Memory B cell (primary cell): Measurements from ENCODE around the gene CXCL5.
"Not testable (repeated sequence)": the region's sequence is repeated elsewhere in the genome, so short reads cannot be mapped to it uniquely, and the experiment has no call there.

Experiments
- ATAC-seq: fragments of 150-1000 bp; cut with Tn5 transposase; 2 replicates; pipeline ENCODE4 v1.10.0; 2021; ENCODE audit warnings: low read depth, mild to moderate bottlenecking, moderate library complexity
- DNase-seq, 2 donors: peaks; one replicate each; pipeline ENCODE4 v3.0.0; 2022; ENCODE audit warnings: low spot score in 2 of 2
- H3K27ac Mint-ChIP-seq: one replicate; pipeline ENCODE4 v1.8.0; 2022; ENCODE audit warnings: mild to moderate bottlenecking, moderate library complexity, mixed read lengths
- H3K27me3 Mint-ChIP-seq: one replicate; pipeline ENCODE4 v1.8.0; 2022; ENCODE audit warnings: mixed read lengths
- H3K36me3 Mint-ChIP-seq: one replicate; pipeline ENCODE4 v1.8.0; 2022; ENCODE audit warnings: mild to moderate bottlenecking, mixed read lengths
- H3K4me1 Mint-ChIP-seq: one replicate; pipeline ENCODE4 v1.8.0; 2022; ENCODE audit warnings: mixed read lengths
- H3K4me3 Mint-ChIP-seq: one replicate; pipeline ENCODE4 v1.8.0; 2022; ENCODE audit warnings: mild to moderate bottlenecking, moderate library complexity, mixed read lengths
- H3K9me3 Mint-ChIP-seq: one replicate; pipeline ENCODE4 v1.8.0; 2022; ENCODE audit warnings: mixed read lengths

Gene CXCL5

GRCh38 chr4:74004668-74005067 is 6.2 kb upstream of the CXCL5 start:
- Mint-ChIP-seq H3K9me3 (no peaks in the 10 kb centered on the region), H3K27me3 (no peaks in the 10 kb centered on the region), H3K4me1 (no peaks in the 10 kb centered on the region), H3K4me3 (no peak overlapping the region), H3K27ac (no peak overlapping the region), H3K36me3 (no peaks in the 10 kb centered on the region)
- ATAC-seq, result no peak
- DNase-seq, result no peak

- no peak overlapping the region for H3K27ac Mint-ChIP-seq
- DNase-seq (no peak), ATAC-seq (no peak)
- no peak overlapping the region for H3K4me3 Mint-ChIP-seq
- no peaks in the 10 kb centered on the region for H3K9me3 Mint-ChIP-seq
- H3K4me1 Mint-ChIP-seq, result no peaks in the 10 kb centered on the region
- no peaks in the 10 kb centered on the region for H3K27me3 Mint-ChIP-seq
- no peaks in the 10 kb centered on the region for H3K36me3 Mint-ChIP-seq
Observed at GRCh38 chr4:74000301-74000700, 1.8 kb upstream of the CXCL5 start.

- H3K27me3 Mint-ChIP-seq, result peaks cover 4% of the 10 kb centered on the region
- H3K9me3 Mint-ChIP-seq, result no peaks in the 10 kb centered on the region
- no peak overlapping the region for H3K27ac Mint-ChIP-seq
- H3K36me3 Mint-ChIP-seq, result no peaks in the 10 kb centered on the region
- ATAC-seq (no peak), DNase-seq (no peak)
- no peak overlapping the region for H3K4me3 Mint-ChIP-seq
- no peaks in the 10 kb centered on the region for H3K4me1 Mint-ChIP-seq
Observed at GRCh38 chr4:73992050-73992449, 6.4 kb downstream of the CXCL5 start.

DNA sequence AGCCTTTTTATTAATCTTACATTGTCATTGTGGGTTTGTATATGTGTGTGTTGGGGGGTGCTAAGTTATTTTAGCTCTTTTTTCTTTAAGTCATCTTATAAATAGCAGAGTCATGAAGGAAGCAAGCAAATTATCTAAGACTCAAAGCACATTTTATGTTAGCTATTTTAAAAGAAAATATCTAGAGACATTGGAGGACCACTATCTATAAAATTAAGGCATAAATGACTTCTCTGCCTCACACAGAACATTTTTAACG is 6.8 kb downstream of the CXCL5 start:
- no peak for ATAC-seq
- Mint-ChIP-seq H3K9me3 (no peaks in the 10 kb centered on the region), H3K36me3 (no peaks in the 10 kb centered on the region), H3K4me3 (no peak overlapping the region), H3K27me3 (peaks cover 4% of the 10 kb centered on the region), H3K4me1 (no peaks in the 10 kb centered on the region), H3K27ac (no peak overlapping the region)
- no peak for DNase-seq

GRCh38 chr4:73990988-73991741 is 7.3 kb downstream of the CXCL5 start:
- Mint-ChIP-seq H3K9me3 (no peaks in the 10 kb centered on the region), H3K27me3 (peaks cover 4% of the 10 kb centered on the region), H3K36me3 (no peaks in the 10 kb centered on the region), H3K4me3 (no peak overlapping the region), H3K4me1 (no peaks in the 10 kb centered on the region), H3K27ac (no peak overlapping the region)
- ATAC-seq (no peak), DNase-seq (no peak)

DNA sequence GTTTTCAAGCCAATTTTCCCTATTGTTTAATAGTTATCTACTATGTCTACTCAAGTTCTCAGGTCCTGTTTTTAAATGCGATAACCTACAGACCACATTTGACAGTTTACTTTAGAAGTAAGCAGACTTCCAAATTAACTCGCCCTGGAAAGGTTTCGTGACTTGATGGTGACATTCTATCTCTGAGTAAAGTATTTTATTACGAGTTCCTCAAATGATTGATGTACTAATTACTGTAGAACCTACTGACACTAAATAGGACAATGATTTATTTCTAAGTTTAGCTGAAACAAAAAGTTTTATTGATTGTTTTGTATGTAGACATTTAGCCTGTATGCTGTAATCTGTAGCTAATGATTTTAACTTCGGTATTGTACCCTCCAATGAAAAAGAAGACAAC is 8.5 kb downstream of the CXCL5 start:
- Mint-ChIP-seq H3K4me3 (no peak overlapping the region), H3K27me3 (peaks cover 4% of the 10 kb centered on the region), H3K36me3 (no peaks in the 10 kb centered on the region), H3K9me3 (no peaks in the 10 kb centered on the region), H3K4me1 (no peaks in the 10 kb centered on the region), H3K27ac (no peak overlapping the region)
- ATAC-seq (no peak), DNase-seq (no peak)

DNA sequence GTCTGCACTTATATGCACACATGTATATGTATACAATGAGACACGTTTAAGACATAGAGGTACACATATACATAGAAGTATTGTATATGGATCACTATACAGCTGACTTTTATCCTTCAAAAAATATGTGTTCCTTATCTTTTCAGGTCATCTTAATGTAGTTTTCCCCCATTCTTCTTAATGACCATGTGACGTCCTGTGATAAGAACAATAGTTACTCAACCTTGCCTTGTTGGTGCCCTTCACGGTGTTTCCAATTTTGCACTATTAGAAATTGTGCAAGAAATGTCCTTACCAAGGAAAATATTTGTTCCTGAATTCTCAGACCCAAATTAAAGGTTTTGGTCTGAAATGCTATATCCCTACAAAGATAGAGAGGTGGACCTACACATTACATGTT is 9.4 kb downstream of the CXCL5 start:
- H3K36me3 Mint-ChIP-seq, result no peaks in the 10 kb centered on the region

GRCh38 chr4:73988061-73988460 is 10.4 kb downstream of the CXCL5 start, which contains the start of gene PPBP:
Gene PPBP, minus strand, starts transcription at chr4:73988190. Its CDS starts 87 bp downstream, at chr4:73988103.
- H3K4me3 Mint-ChIP-seq, result no peak within 1 kb of the TSS
- peaks cover 3% of the 10 kb centered on the region for H3K27me3 Mint-ChIP-seq
- H3K4me1 Mint-ChIP-seq, result no peaks in the 10 kb centered on the region
- DNase-seq, result no peak
- H3K36me3 Mint-ChIP-seq, result no peaks in the 10 kb centered on the region
- no peaks in the 10 kb centered on the region for H3K9me3 Mint-ChIP-seq
- no peak for ATAC-seq
- H3K27ac Mint-ChIP-seq, result no peak within 1 kb of the TSS

More for the DNA sequence above, 9.4 kb downstream of the CXCL5 start:
- H3K4me1 Mint-ChIP-seq, result no peaks in the 10 kb centered on the region
- DNase-seq (no peak), ATAC-seq (no peak)
- no peak overlapping the region for H3K27ac Mint-ChIP-seq
- peaks cover 4% of the 10 kb centered on the region for H3K27me3 Mint-ChIP-seq
- no peaks in the 10 kb centered on the region for H3K9me3 Mint-ChIP-seq
- H3K4me3 Mint-ChIP-seq, result no peak overlapping the region

DNA sequence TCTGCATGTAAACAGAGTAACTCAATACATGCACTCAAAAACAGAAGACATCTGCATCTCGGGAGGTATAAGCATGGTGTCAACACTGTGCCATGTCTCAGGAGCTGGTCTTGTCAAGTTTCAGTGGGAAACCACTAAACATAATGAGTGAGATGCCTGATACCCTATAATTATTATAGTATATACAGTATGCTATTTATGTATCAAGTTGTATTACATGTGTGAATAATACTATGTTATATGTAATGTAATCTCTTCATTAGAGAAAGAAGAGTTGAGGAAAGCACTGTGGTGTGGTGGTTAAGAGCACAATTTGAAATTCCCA is 13.0 kb downstream of the CXCL5 start:
- no peaks in the 10 kb centered on the region for H3K9me3 Mint-ChIP-seq
- DNase-seq (no peak), ATAC-seq (no peak)
- no peak overlapping the region for H3K27ac Mint-ChIP-seq
- no peaks in the 10 kb centered on the region for H3K36me3 Mint-ChIP-seq
- H3K27me3 Mint-ChIP-seq, result peaks cover 2% of the 10 kb centered on the region
- no peak overlapping the region for H3K4me3 Mint-ChIP-seq
- no peaks in the 10 kb centered on the region for H3K4me1 Mint-ChIP-seq

DNA sequence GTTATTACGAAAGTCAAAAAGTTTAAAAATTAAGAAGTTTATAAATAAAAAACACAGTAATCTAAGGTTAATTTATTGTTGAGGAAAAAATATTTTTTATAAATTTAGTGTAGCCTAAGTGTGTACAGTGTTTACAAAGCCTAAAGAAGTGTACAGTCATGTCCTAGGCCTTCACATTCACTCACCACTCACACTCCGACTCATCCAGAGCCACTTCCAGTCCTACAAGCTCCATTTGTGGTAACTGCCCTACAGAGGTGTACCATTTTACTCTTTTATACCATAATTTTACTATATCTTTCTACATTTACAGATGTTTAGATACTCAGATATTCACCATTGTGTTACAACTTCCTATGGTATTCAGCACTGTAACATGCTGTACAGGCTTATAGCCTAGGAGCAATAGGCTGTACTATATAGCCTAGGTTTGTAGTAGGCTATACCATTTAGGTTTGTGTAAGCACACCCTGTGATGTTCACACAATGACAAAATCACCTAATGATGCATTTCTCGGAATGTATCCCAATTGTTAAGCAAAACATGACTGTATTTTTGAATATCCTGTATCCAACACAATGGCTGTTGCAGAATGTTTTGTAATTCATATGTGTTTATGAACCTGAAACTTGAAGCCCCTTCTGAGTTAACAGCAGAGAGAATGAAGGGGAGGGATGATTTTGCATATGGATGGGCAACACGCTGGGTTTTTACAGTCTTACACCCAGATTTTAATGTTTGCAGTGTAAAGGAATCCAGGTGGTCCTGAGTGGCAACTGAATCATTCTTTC is 13.5 kb downstream of the CXCL5 start:
- Mint-ChIP-seq H3K27ac (no peak overlapping the region), H3K9me3 (no peaks in the 10 kb centered on the region), H3K36me3 (no peaks in the 10 kb centered on the region), H3K27me3 (peaks cover 2% of the 10 kb centered on the region), H3K4me1 (no peaks in the 10 kb centered on the region), H3K4me3 (no peak overlapping the region)
- DNase-seq (no peak), ATAC-seq (no peak)

DNA sequence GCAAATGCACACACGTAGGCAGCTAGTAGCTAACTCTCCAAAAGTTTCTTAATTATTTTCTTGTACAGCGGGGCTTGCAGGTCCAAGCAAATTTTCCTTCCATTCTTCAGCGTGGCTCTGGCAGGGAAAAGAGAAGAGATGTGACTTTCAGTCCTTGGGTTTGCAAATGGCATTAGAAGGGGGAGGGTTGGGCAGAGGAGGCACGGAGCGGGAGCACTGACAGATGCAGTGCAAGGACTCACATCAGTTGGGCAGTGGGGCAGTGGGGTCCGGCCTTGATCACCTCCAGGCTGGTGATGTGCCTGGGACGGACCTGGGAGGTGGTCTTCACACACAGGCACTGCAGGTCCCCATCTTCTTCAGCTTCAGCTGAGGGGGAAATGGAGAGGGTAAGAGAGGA is 17.3 kb downstream of the CXCL5 start:
- H3K9me3 Mint-ChIP-seq, ATAC-seq, H3K4me3 Mint-ChIP-seq, H3K27ac Mint-ChIP-seq, H3K27me3 Mint-ChIP-seq, H3K36me3 Mint-ChIP-seq, H3K4me1 Mint-ChIP-seq, DNase-seq: not testable (repeated sequence)

DNA sequence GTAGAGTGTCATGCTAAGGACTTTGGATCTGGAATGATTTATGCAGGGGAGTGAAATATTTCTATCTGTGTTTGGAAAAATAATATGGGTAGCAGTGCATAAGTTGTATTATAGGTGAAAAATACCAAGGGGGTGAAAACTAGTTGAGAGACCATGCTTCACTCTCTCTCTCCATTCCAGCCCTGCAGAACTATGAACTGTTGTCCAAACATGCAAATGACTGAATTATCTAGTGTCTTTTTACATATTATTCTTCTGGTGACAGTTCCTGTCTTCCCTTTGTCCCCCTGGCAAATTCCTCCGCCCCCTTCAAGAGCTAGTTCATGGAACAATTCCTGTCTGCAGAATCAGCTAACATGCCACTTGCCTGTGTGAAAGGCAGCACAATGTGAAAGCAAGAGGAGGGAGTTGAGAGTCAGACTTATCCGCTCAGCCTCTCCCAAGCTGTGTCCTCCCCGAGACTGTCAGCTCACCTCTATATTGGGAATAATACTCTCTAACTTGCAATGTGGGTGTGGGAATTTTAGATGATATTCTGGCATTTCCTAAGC is 19.0 kb downstream of the CXCL5 start:
- Mint-ChIP-seq H3K4me3 (no peak overlapping the region), H3K9me3 (peaks cover 9% of the 10 kb centered on the region), H3K27ac (no peak overlapping the region), H3K4me1 (no peaks in the 10 kb centered on the region), H3K36me3 (peaks cover 3% of the 10 kb centered on the region), H3K27me3 (peaks cover 5% of the 10 kb centered on the region)
- no peak for DNase-seq
- ATAC-seq, result no peak

DNA sequence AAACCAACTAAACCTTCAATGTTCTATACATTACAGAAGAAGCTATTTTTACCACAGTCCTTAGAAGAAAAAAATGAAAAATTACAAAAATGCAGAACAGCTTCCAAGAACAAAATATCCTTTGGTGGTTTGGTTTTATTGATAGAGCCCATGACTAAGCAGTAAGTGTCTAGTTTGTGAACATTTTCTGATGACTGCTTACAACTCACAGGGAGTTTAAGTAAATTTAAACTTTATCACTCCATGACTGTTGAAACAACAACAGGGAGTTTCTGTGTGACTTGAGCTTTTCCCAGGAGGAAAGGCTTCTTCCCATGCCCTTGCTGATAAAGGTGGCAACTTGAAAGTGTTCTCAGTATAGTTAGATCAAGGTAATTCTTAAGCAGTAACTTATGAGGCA is 19.6 kb downstream of the CXCL5 start:
- H3K9me3 Mint-ChIP-seq, result peaks cover 10% of the 10 kb centered on the region
- no peak overlapping the region for H3K27ac Mint-ChIP-seq

DNA sequence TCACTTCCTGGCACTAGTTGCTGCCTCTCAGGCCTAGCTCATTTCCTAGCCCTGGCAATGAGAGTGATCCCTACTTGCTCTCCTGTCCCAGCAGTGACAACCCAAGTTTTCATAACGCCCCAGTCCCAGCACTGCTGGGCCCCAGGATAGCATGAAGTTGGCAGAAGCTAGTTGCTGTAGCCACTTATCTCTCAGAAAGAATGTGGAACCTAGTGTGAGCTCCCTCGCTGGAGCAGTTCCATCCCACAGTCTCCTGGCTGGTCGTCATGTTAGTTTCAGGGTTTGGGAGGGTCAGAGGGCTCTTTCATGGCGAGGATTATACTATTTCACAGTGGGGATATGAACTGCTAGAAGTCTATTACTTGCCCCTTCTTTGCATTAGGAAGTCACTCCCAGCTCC is 21.8 kb downstream of the CXCL5 start:
- H3K27ac Mint-ChIP-seq, result no peak overlapping the region
- DNase-seq, result no peak
- peaks cover 3% of the 10 kb centered on the region for H3K36me3 Mint-ChIP-seq
- no peak overlapping the region for H3K4me3 Mint-ChIP-seq
- ATAC-seq, result no peak
- peaks cover 3% of the 10 kb centered on the region for H3K27me3 Mint-ChIP-seq
- H3K9me3 Mint-ChIP-seq, result peaks cover 14% of the 10 kb centered on the region
- no peaks in the 10 kb centered on the region for H3K4me1 Mint-ChIP-seq

More for the DNA sequence above, 19.6 kb downstream of the CXCL5 start:
- H3K36me3 Mint-ChIP-seq, result peaks cover 3% of the 10 kb centered on the region
- ATAC-seq, result no peak
- peaks cover 5% of the 10 kb centered on the region for H3K27me3 Mint-ChIP-seq
- no peak for DNase-seq
- no peak overlapping the region for H3K4me3 Mint-ChIP-seq
- H3K4me1 Mint-ChIP-seq, result no peaks in the 10 kb centered on the region

DNA sequence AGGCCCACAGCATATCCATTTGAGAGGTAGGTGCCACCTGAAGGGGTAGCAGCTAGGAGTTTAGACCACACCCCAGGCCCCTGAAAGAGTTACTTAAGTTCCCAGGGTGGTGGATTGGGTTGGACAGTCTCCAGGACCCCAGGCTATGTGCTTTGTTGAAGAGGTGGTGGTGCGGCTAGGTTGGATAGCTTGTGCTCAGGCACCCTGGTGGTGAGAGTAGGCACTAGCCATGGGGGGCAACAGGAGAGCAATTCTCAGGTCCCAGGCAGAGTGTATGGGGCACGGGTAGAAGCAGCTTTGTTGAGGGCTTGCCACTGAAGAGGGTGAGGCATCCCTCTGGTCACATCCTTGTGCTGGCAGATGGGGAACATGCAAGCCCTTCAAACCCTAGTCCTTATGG is 22.3 kb downstream of the CXCL5 start:
- no peak overlapping the region for H3K27ac Mint-ChIP-seq
- H3K36me3 Mint-ChIP-seq, result peaks cover 3% of the 10 kb centered on the region
- H3K27me3 Mint-ChIP-seq, result peaks cover 3% of the 10 kb centered on the region
- no peaks in the 10 kb centered on the region for H3K4me1 Mint-ChIP-seq
- peaks cover 14% of the 10 kb centered on the region for H3K9me3 Mint-ChIP-seq
- DNase-seq (no peak), ATAC-seq (no peak)
- no peak overlapping the region for H3K4me3 Mint-ChIP-seq
